Keratinocyte (primary cell): Measurements from ENCODE around the gene PLA2R1. TPM values are rescaled to one million over a fixed set of nuclear protein-coding genes. Genes with fewer than 3 reads are reported as not detected.
"Not testable (repeated sequence)": the region's sequence is repeated elsewhere in the genome, so short reads cannot be mapped to it uniquely, and the experiment has no call there.

Experiments used
- DNase-seq: peaks from one replicate; pipeline ENCODE4 v3.0.0-alpha.2; 2011; ENCODE audit warnings: low read depth, missing footprints, low spot score
- FAIRE-seq: peaks from 2 replicates; lab custom pipeline; 2011; peaks lifted over from hg19 to GRCh38; lab: Jason Lieb, UNC
- H2AFZ ChIP-seq: 2 replicates; pipeline ENCODE4 v1.6.0; 2012; ENCODE audit warnings: low read length, control low read depth, inconsistent platforms; ENCODE audit not compliant: control insufficient read depth
- H3K27ac ChIP-seq: 2 replicates; pipeline ENCODE4 v1.5.1; 2011; ENCODE audit warnings: low read length; ENCODE audit not compliant: control insufficient read depth, insufficient read depth
- H3K27me3 ChIP-seq: 3 replicates; pipeline ENCODE4 v1.6.0; 2011; ENCODE audit warnings: low read length; ENCODE audit not compliant: control insufficient read depth, insufficient read depth; ENCODE audit errors: extremely low read depth
- H3K36me3 ChIP-seq, 2 experiments: 2 replicates in 1 of 2; 3 replicates in 1 of 2; pipeline ENCODE4 v1.5.1; 2011; ENCODE audit warnings: low read length in 2 of 2, mild to moderate bottlenecking in 1 of 2; ENCODE audit not compliant: control insufficient read depth in 2 of 2, insufficient read depth in 2 of 2; ENCODE audit errors: extremely low read depth in 1 of 2
- H3K4me1 ChIP-seq: 3 replicates; pipeline ENCODE4 v1.5.1; 2011; ENCODE audit warnings: low read length; ENCODE audit not compliant: control insufficient read depth, insufficient read depth; ENCODE audit errors: extremely low read depth
- H3K4me2 ChIP-seq: 3 replicates; pipeline ENCODE4 v1.6.0; 2011; ENCODE audit warnings: low read depth, low read length; ENCODE audit not compliant: control insufficient read depth, insufficient read depth; ENCODE audit errors: extremely low read depth
- H3K4me3 ChIP-seq, 3 experiments: fragments of 200-600 bp in 1 of 3; sonication (generic) in 1 of 3; 2 replicates in 2 of 3; 3 replicates in 1 of 3; pipeline ENCODE4 v1.5.1; 2011 to 2016; ENCODE audit warnings: low read length in 3 of 3, mild to moderate bottlenecking in 3 of 3, control low read depth in 2 of 3, inconsistent platforms in 1 of 3, low read depth in 1 of 3, mixed read lengths in 1 of 3, mixed run types in 1 of 3, moderate library complexity in 1 of 3; ENCODE audit not compliant: control insufficient read depth in 2 of 3, insufficient read depth in 2 of 3; ENCODE audit errors: extremely low read depth in 1 of 3
- H3K79me2 ChIP-seq: 2 replicates; pipeline ENCODE4 v1.6.0; 2012; ENCODE audit warnings: low read length; ENCODE audit not compliant: control insufficient read depth, insufficient read depth
- H3K9ac ChIP-seq: 3 replicates; pipeline ENCODE4 v1.6.0; 2011; ENCODE audit warnings: low read length; ENCODE audit not compliant: control insufficient read depth, insufficient read depth; ENCODE audit errors: extremely low read depth
- H3K9me1 ChIP-seq: 3 replicates; pipeline ENCODE4 v1.6.0; 2011; ENCODE audit warnings: low read length; ENCODE audit not compliant: control insufficient read depth, insufficient read depth; ENCODE audit errors: extremely low read depth
- H3K9me3 ChIP-seq: 2 replicates; pipeline ENCODE4 v1.5.1; 2012; ENCODE audit warnings: low read depth, low read length; ENCODE audit not compliant: control insufficient read depth
- H4K20me1 ChIP-seq: 3 replicates; pipeline ENCODE4 v1.6.0; 2011; ENCODE audit warnings: low read length; ENCODE audit not compliant: control insufficient read depth, insufficient read depth; ENCODE audit errors: extremely low read depth
- CTCF ChIP-seq, 3 experiments: IDR thresholded peaks in 1 of 3; conservative IDR thresholded peaks in 1 of 3; optimal IDR thresholded peaks in 1 of 3; 2 replicates in 2 of 3; 3 replicates in 1 of 3; pipeline versions ENCODE3 to v1.5.1; 2011; ENCODE audit warnings: low read length in 3 of 3, mild to moderate bottlenecking in 3 of 3, moderate library complexity in 2 of 3, control low read depth in 1 of 3, inconsistent platforms in 1 of 3; ENCODE audit not compliant: insufficient read depth in 2 of 3; ENCODE audit errors: extremely low read depth in 1 of 3
- EZH2 ChIP-seq: IDR thresholded peaks from one replicate; pipeline ENCODE4 v1.6.1; 2012; ENCODE audit warnings: inconsistent platforms, mild to moderate bottlenecking, low read length, moderate library complexity
- dilution Hi-C: fragments of 300-500 bp; cut with MboI; formaldehyde crosslinking; loops from one replicate; pipeline ENCODE4 v1.7.0; 2020; ENCODE audit warnings: low sequenced_read_pairs; ENCODE audit not compliant: extremely low pct_ligation_motif_present
- polyA plus RNA-seq, 5 experiments: library from polyadenylated mRNA; depleted of rRNA in 3 of 5; stranded (reverse) in 3 of 5; stranded (forward) in 1 of 5; unstranded in 1 of 5; fragments of >200 nt; gene quantifications; 1 replicate in 1 of 5; 2 replicates in 3 of 5; 3 replicates in 1 of 5; pipeline versions ENCODE4 v1.2.1 to v1.2.3, GENCODE V29; 2011 to 2012; ENCODE audit warnings: missing spikeins in 2 of 5, low read depth in 1 of 5, low replicate concordance in 1 of 5

PLA2R1 gene
- polyA plus RNA-seq, 1 donor (not counting 4 experiments of a cell fraction or from before 2014, with no cell fraction given): 12.3 TPM

- no peak overlapping the region for H3K27ac ChIP-seq
- no peaks in the 10 kb centered on the region for H4K20me1 ChIP-seq
- H3K4me2 ChIP-seq: peak overlapping the region; percentile 6
- no peaks in the 10 kb centered on the region for H3K9me3 ChIP-seq
- no peaks in the 10 kb centered on the region for H3K79me2 ChIP-seq
- H3K27me3 ChIP-seq: no peaks in the 10 kb centered on the region
- peaks cover 0 to 5% of the 10 kb centered on the region in 2 experiments for H3K36me3 ChIP-seq
- no peak overlapping the region for H3K9ac ChIP-seq
- DNase-seq (no peak), FAIRE-seq (no peak)
- H3K4me1 ChIP-seq: peaks cover 6% of the 10 kb centered on the region
- no peaks in the 10 kb centered on the region for H3K9me1 ChIP-seq
- dilution Hi-C loops: no loop called here
- H2AFZ ChIP-seq: no peak overlapping the region
- H3K4me3 ChIP-seq: no peak overlapping the region
- TF ChIP-seq CTCF (optimal IDR thresholded peaks at IDR 0.05 in 1 of 3, IDR thresholded peaks at IDR 0.05 in 1 of 3, conservative IDR thresholded peaks at IDR 0.05 in 1 of 3; ENCODE audit: extremely low read depth in 1 of 3, insufficient read depth in 2 of 3, low read length in 3 of 3) (no peak), EZH2 (no peak)
Measured at GRCh38 chr2:159971365-159972152, 90.9 kb downstream of the PLA2R1 start.

- H3K9me3 ChIP-seq, H3K36me3 ChIP-seq, FAIRE-seq, H3K27ac ChIP-seq, H3K4me3 ChIP-seq, H3K9ac ChIP-seq, H3K79me2 ChIP-seq, H4K20me1 ChIP-seq, dilution Hi-C loops, H3K27me3 ChIP-seq, H3K9me1 ChIP-seq, H3K4me2 ChIP-seq, DNase-seq, H2AFZ ChIP-seq, H3K4me1 ChIP-seq: not testable (repeated sequence)
Measured at GRCh38 chr2:159970548-159970947, 91.9 kb downstream of the PLA2R1 start.
